Glutamatergic neuron (in vitro differentiated cells): ENCODE results near the gene MRM2. TPM values are rescaled to one million over a fixed set of nuclear protein-coding genes. Genes with fewer than 3 reads are reported as not detected.

Source experiments
- DNase-seq: peaks from one replicate; pipeline ENCODE4 v3.0.0; 2022
- H3K27ac Mint-ChIP-seq: one replicate; pipeline ENCODE4 v1.8.0; 2020; ENCODE audit warnings: mild to moderate bottlenecking, mixed read lengths, inconsistent platforms; ENCODE audit not compliant: unreplicated experiment
- H3K27me3 Mint-ChIP-seq: one replicate; pipeline ENCODE4 v1.8.0; 2020; ENCODE audit warnings: mild to moderate bottlenecking, moderate library complexity, mixed read lengths, inconsistent platforms; ENCODE audit not compliant: unreplicated experiment
- H3K36me3 Mint-ChIP-seq: one replicate; pipeline ENCODE4 v1.8.0; 2020; ENCODE audit warnings: mild to moderate bottlenecking, mixed read lengths, inconsistent platforms; ENCODE audit not compliant: unreplicated experiment
- H3K4me1 Mint-ChIP-seq: one replicate; pipeline ENCODE4 v1.8.0; 2020; ENCODE audit warnings: mild to moderate bottlenecking, low read depth, mixed read lengths, inconsistent platforms; ENCODE audit not compliant: unreplicated experiment
- H3K4me3 Mint-ChIP-seq: one replicate; pipeline ENCODE4 v1.8.0; 2020; ENCODE audit warnings: mild to moderate bottlenecking, mixed read lengths, inconsistent platforms; ENCODE audit not compliant: unreplicated experiment
- H3K9me3 Mint-ChIP-seq: one replicate; pipeline ENCODE4 v1.8.0; 2020; ENCODE audit warnings: mild to moderate bottlenecking, moderate library complexity, mixed read lengths, inconsistent platforms; ENCODE audit not compliant: unreplicated experiment
- CTCF ChIP-seq: fragments of 200-600 bp; sonication (generic); IDR thresholded peaks from one replicate; pipeline ENCODE4 v1.5.0; 2021; ENCODE audit not compliant: partially characterized antibody, unreplicated experiment
- total RNA-seq: library from RNA; stranded (reverse); fragmentation: NEBNext Ultra II Directional; extraction: Animal tissue kit (Norgen Biotek cat#: 25700); gene quantifications from one replicate; pipeline ENCODE4 v1.2.1, GENCODE V29; 2021; ENCODE audit not compliant: unreplicated experiment

Gene MRM2
- total RNA-seq, 1 donor from 2014 or later: 28.1 TPM

- H3K4me3 Mint-ChIP-seq: no peak overlapping the region
- H3K4me1 Mint-ChIP-seq: peaks cover 3% of the 10 kb centered on the region
- H3K27ac Mint-ChIP-seq: no peak overlapping the region
- H3K36me3 Mint-ChIP-seq: peaks cover 4% of the 10 kb centered on the region
- H3K9me3 Mint-ChIP-seq: peaks cover 5% of the 10 kb centered on the region
- peaks cover 11% of the 10 kb centered on the region for H3K27me3 Mint-ChIP-seq
- TF ChIP-seq CTCF: no peak
- no peak for DNase-seq
These were observed 16.7 kb downstream of the MRM2 start for GRCh38 chr7:2225336-2225735.

GRCh38 chr7:2224934-2225333 is 17.1 kb downstream of the MRM2 start:
- H3K4me3 Mint-ChIP-seq: no peak overlapping the region
- peaks cover 11% of the 10 kb centered on the region for H3K27me3 Mint-ChIP-seq
- no peak for TF ChIP-seq CTCF
- peaks cover 5% of the 10 kb centered on the region for H3K9me3 Mint-ChIP-seq
- no peak for DNase-seq
- H3K4me1 Mint-ChIP-seq: peaks cover 3% of the 10 kb centered on the region
- no peak overlapping the region for H3K27ac Mint-ChIP-seq
- H3K36me3 Mint-ChIP-seq: peaks cover 4% of the 10 kb centered on the region

GRCh38 chr7:2224491-2224928 is 17.5 kb downstream of the MRM2 start:
- H3K27ac Mint-ChIP-seq: no peak overlapping the region
- H3K4me1 Mint-ChIP-seq: peaks cover under 1% of the 10 kb centered on the region
- no peak for TF ChIP-seq CTCF
- H3K9me3 Mint-ChIP-seq: peaks cover 5% of the 10 kb centered on the region
- H3K27me3 Mint-ChIP-seq: peaks cover 11% of the 10 kb centered on the region
- peaks cover 1% of the 10 kb centered on the region for H3K36me3 Mint-ChIP-seq
- no peak for DNase-seq
- H3K4me3 Mint-ChIP-seq: no peak overlapping the region

- DNase-seq: no peak
- Mint-ChIP-seq H3K36me3 (no peaks in the 10 kb centered on the region), H3K9me3 (peaks cover 2% of the 10 kb centered on the region), H3K4me3 (no peak overlapping the region), H3K4me1 (no peaks in the 10 kb centered on the region), H3K27ac (no peak overlapping the region), H3K27me3 (peaks cover 11% of the 10 kb centered on the region)
- TF ChIP-seq CTCF: no peak
These were observed 18.7 kb downstream of the MRM2 start for GRCh38 chr7:2223321-2223720.

GRCh38 chr7:2222516-2222915 is 19.5 kb downstream of the MRM2 start:
- Mint-ChIP-seq H3K27ac (no peak overlapping the region), H3K36me3 (no peaks in the 10 kb centered on the region), H3K27me3 (peaks cover 11% of the 10 kb centered on the region), H3K4me1 (no peaks in the 10 kb centered on the region), H3K4me3 (no peak overlapping the region), H3K9me3 (peaks cover 2% of the 10 kb centered on the region)
- TF ChIP-seq CTCF: no peak
- DNase-seq: no peak
